ENCODE measurements around the gene COLQ.

DNA sequence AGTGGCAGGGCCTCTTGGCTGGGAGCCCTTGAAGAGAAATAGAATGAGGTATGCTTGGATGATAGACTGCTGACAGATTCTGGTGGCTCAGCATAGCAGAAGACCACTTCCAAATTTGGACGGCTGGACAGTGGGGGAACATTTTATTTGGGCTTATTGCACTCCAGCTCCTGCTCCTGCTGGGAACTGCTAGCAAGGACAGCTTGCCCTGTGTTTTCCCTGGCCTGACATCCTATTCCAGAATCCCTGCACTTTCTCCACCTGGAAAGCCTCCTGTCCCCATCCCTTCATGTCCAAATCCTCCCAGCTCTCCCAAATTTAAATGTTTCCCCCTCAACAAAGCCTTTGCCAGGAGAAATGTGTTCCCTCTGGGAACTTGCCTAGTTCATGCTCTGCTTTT, 9.8 kb upstream of the COLQ start:
- TF ChIP-seq NR2F2 (IDR thresholded peaks at IDR 0.05), result no peak
- no peak for TF ChIP-seq JUND (IDR thresholded peaks at IDR 0.05)
